Measurements from ENCODE around the gene MAPK1IP1L.

MAPK1IP1L gene

DNA sequence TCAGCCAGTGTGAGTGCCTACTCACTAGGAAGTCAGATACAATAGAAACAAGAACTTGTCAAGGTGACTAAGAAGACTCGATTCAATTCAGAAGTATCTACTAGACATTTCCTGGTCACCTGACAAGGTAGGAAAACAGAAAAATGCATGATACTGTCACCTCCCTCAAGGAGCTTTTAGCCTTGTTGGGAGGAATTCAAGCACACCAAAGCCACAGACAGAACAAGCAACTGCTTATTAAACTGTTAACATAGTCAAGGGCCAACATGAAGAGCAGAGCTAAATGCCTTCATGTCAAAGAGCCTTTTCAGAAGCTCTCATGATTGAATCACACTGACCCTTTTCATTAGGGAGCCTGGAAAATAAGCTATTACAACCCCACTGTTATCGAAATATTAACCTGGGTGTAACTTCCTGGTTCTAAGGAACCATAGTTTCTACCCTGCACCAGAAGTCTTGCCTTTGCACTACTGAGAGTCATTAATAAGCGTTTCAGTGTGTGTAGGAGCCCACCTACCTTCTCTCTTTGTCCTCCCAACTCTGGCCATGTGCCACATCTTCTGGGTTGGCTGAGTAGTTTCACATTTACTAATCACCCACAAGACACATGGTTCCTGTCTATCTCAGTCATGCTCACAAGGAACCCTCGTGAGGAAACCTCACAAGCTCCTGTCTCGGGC, 46.6 kb downstream of the MAPK1IP1L start:
- DNase-seq (ENCODE audit: low read depth): no peak

GRCh38 chr14:55098561-55098898, 47.1 kb downstream of the MAPK1IP1L start:
- DNase-seq (ENCODE audit: low read depth): no peak

GRCh38 chr14:55099756-55100155, 48.3 kb downstream of the MAPK1IP1L start:
- DNase-seq (ENCODE audit: low read depth): no peak

- DNase-seq (ENCODE audit: low read depth): no peak
These were observed 50.3 kb downstream of the MAPK1IP1L start for GRCh38 chr14:55101698-55102097.

DNA sequence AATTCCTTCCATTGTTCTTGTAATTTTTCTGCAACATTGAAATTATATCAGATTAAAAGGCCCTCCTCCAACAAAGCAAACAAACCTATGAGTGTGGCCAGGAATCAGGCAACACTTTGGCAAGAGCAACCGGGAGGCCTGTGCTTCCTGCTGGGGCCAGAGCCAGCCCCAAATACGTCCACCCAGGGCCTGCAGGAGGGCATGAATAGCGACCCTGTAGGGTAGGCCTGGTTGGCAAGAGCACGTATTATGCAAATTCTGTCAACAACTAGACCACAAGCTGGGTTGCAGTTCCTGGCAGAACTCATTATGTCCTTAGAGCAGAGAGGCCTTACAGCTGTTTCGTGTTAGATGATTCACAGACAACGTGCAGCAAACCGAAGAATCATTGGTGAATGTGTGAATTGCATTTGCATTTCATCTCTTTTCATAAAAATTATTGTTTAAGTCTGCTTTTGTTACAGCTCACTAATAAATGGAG, 50.7 kb downstream of the MAPK1IP1L start:
- DNase-seq (ENCODE audit: low read depth): peak; percentile 99

DNA sequence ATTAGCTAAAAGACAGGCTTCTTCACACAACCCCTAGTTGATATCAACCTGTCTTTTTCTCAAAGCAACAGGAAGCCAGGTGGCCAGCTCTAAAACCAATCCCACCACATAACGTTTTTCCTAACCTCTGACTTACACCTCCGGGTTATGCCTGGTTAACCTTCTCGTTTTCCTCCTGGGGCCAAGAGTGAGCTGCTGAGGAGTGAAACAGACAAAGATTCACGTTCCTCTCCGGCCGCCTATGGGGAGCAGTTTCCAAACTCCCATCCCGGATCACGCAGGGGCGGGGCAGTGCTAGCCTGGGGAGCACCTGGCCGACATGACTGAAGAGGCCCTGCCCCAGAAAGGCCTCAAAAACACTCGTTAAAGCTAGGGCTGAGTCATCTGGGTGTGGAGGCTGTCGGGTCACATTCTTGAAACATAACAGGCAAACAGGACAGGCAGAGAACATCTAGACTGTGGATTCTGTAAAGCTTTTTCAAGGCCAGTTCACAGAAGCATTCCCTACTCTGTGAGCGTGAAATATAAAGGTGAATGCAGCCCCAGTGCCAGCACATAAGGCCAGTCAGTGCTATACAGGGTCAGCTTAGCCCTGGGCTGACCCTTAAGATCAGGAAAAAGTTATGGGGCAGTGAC, 51.7 kb downstream of the MAPK1IP1L start:
- peak; percentile 93 for DNase-seq (ENCODE audit: low read depth)

GRCh38 chr14:55103971-55104954, 52.8 kb downstream of the MAPK1IP1L start:
- DNase-seq (ENCODE audit: low read depth): no peak

- DNase-seq (ENCODE audit: low read depth): no peak
These were observed 54.5 kb downstream of the MAPK1IP1L start for GRCh38 chr14:55105991-55106390.

DNA sequence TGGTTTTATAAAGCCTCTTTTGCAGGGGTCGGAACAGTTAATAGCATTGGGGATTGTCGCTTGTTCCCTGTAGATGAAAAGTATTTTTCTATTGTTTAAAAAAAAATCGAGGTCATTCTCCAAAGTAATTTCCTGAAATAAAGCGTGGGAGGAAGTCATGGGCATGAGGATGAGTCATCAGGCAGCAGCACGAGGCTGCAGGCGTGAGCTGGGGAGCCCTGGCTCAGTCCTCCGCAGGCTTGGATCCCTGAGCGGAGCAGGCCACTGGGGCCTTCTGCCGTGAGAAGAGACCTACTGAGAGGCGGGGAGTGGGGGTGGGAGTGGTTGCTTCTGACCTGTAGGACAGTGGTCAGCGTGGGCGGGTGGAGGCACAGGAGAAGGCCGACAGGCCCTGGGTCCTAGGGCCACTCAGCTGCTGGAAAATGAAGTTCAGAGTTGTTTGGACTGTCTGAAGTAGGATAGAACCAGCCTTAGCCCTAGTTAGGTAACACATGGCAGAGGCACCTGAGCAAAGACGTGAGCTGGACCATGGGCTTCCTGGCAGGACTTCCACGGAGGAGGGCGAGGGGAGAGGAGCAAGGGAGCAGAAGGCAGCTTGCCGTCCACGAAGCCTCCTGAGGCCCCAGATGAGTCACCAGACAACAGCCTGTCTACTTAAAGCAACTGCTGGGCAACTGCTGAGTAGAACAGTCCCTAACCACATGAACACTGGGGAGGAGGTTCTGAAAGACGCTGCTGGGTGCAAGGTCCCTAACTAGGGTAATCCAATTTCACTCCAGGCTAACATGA, 56.5 kb downstream of the MAPK1IP1L start:
- peak; percentile 92 for DNase-seq (ENCODE audit: low read depth)

DNA sequence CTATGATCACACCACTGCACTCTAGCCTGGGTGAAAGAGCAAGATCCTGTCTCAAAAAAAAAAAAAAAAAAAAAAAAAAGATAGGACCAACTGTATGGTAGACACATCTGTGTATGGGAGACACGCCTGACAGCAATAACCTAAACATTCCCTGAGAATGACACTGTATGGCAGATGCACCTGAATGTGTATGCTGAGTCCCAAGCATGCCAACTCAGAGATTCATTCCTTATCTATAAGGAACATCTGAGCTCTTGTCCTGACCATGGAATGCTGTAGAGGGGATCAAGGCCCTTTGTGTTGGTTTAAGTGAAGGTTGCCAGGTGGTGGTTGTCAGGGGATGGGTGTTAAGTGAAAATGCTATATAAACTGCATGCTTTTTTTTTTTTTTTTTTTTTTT, 58.4 kb downstream of the MAPK1IP1L start:
- DNase-seq (ENCODE audit: low read depth): no peak

DNA sequence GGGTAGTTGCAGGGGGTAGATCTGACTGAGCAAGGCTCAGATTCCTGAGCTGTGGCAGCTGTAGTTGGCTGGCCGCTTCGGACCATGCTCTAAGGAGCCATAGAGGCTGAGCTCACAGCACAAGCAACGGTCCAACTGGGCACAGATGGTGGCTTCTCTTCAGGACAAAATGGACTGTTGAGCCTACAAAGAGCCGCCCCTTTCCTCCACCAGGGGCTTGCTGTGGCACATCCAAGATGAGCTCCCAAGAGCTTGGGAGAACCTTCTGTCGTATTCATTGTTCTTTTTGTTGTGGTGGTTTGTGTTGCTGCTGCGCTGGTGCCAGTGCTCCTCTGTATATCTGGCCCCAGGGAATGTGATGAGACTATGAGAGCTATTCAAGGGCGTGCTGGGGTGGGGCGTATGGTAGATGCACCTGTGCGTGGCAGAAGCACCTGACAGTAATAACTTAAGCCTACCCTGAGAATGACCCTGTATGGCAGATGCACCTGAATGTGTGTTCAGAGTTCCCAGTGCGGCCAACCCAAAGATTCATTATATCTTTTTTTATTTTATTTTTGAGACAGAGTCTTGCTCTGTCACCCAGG, 59.8 kb downstream of the MAPK1IP1L start:
- DNase-seq (ENCODE audit: low read depth): no peak

DNA sequence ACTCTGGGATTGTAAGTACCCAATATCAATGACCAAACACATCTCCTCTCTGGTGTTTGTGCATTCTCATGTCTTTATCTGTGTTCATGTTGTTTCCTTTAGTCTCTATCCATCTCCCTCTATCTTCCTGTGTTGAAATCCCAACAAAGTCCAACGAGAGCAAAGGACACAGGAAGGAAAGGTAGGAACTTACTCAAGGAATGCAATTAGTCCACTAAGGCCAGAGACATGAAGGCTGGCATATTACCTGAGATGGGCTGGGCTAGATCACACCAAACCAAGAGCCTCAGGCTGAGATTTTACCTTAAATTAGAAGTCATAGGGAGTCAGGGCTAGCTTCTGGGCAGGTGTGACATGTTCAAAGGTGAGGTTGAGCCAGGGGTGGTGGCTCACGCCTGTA, 63.3 kb downstream of the MAPK1IP1L start:
- no peak for DNase-seq (ENCODE audit: low read depth)

DNA sequence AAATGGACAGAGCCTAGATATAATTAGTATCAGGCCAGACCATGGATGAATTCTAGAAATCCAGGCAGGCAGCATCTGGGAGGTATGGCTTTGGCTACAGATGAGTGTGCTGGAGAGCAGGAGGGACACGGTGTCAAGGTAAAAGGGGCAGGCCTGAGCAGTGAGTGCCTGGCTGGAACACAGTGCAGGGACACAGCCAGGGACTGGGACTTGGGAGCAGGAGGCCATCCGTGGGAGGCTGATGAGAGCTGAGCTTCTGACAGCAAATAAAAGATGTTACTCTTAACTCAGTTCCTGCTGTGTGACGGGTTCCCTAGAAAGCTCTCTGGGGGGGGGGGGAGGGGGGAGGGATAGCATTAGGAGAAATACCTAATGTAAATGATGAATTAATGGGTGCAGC, 64.0 kb downstream of the MAPK1IP1L start:
- no peak for DNase-seq (ENCODE audit: low read depth)

GRCh38 chr14:55115861-55116245, 64.4 kb downstream of the MAPK1IP1L start:
- DNase-seq (ENCODE audit: low read depth): no peak

DNA sequence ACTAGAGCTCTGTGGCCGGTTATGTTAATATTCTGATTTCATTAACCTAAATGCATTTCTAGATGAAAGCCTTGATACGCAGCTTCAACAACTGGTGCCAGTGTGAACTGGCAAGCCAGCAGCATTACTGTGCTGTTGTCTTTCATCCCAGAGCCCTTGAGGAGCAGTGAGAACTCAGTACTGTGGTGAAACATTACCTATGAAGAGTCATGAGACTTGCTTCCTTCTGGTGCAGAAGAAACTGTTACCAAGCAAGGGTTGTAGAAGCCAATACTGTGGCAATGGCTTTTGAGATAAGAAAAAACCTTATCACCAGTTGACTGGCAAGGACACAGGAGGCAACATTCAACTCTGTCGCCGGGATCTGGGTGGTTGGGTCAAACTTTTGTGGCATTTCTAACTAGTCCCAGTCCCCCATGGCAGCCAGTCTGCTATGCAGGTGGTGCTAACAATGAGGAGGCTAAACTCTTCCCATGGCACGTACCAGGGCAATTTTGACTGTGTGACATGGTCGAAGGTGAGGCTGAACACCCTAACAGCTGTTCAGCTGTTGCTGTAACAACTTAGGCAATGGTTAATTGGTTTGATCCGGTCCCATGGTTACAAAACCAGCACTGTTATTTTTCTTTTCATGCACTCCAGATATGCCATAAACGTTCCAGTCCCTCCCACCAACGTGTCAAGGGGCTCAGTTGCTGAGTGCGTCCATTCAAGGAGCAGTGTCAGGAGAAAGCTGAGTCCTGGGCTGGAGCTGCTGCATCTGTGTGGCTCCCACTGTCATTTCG, 65.0 kb downstream of the MAPK1IP1L start:
- DNase-seq (ENCODE audit: low read depth): no peak

GRCh38 chr14:55117803-55118441, 66.5 kb downstream of the MAPK1IP1L start:
- DNase-seq (ENCODE audit: low read depth): no peak

- DNase-seq (ENCODE audit: low read depth): no peak
These were observed 67.3 kb downstream of the MAPK1IP1L start for GRCh38 chr14:55118761-55119160.
